Peyer's patch (tissue), 4 donors: ENCODE results near the gene PDZD7.

Experiments used
- CTCF ChIP-seq, 6 experiments: fragments of 450-650 bp in 4 of 6; fragments of 200-600 bp in 2 of 6; sonication (generic) in 1 of 6; IDR thresholded peaks; one replicate each; pipeline ENCODE4 v1.5.1; 2017 to 2019; ENCODE audit warnings: antibody characterized with exemption in 6 of 6, mild to moderate bottlenecking in 3 of 6, moderate library complexity in 1 of 6
- POLR2A ChIP-seq, 2 donors: fragments of 450-650 bp; IDR thresholded peaks; one replicate each; pipeline ENCODE4 v1.5.1; 2017; ENCODE audit warnings: antibody characterized with exemption in 2 of 2, mild to moderate bottlenecking in 2 of 2, moderate library complexity in 2 of 2

DNA sequence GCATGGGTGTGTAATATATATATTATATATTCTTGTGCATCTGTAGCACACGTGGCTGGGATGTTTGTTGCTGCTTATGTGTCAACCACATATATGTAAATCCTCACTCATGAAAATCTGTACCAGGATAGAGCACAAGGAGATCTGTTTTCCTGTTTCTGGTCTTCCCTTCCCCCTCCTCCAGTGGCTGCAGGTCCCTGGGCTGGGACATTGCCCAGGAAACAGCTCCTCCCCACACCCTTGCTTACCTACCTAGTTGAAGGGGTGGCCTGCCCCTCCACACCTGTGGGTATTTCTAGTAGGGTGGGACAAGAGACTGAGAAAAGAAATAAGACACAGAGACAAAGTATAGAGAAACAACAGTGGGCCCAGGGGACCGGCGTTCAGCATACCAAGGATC, 2.3 kb upstream of the PDZD7 start:
- TF ChIP-seq CTCF (IDR thresholded peaks at IDR 0.05), result no peak
- TF ChIP-seq POLR2A (IDR thresholded peaks at IDR 0.05), result no peak
